Vagina (tissue), 2 donors: ENCODE results near the gene BRSK2. TPM values are rescaled to one million over a fixed set of nuclear protein-coding genes. Genes with fewer than 3 reads are reported as not detected.

ENCODE experiments used
- DNase-seq, 2 donors: peaks; one replicate each; pipeline ENCODE4 v3.0.0-alpha.2; 2017; ENCODE audit errors: extremely low spot score in 2 of 2
- H3K27ac ChIP-seq: fragments of 200-600 bp; sonication (generic); one replicate; pipeline ENCODE4 v1.5.1; 2019
- H3K27me3 ChIP-seq: fragments of 200-600 bp; sonication (generic); one replicate; pipeline ENCODE4 v1.5.1; 2019
- H3K36me3 ChIP-seq, 2 donors: fragments of 200-600 bp; sonication (generic); one replicate each; pipeline ENCODE4 v1.5.1; 2017 to 2019
- H3K4me1 ChIP-seq: fragments of 200-600 bp; sonication (generic); one replicate; pipeline ENCODE4 v1.5.1; 2019
- H3K4me3 ChIP-seq, 2 donors: fragments of 200-600 bp; sonication (generic); 1 replicate in 1 of 2; 2 replicates in 1 of 2; pipeline ENCODE4 v1.5.1; 2016 to 2019
- H3K9me3 ChIP-seq: fragments of 200-600 bp; sonication (generic); one replicate; pipeline ENCODE4 v1.5.1; 2019
- POLR2A ChIP-seq, 2 donors: fragments of 450-650 bp; IDR thresholded peaks; one replicate each; pipeline ENCODE4 v1.6.1; 2017; ENCODE audit warnings: antibody characterized with exemption in 2 of 2, mild to moderate bottlenecking in 2 of 2, moderate library complexity in 2 of 2
- POLR2AphosphoS5 ChIP-seq, 2 donors: sonication (generic); formaldehyde crosslinking; IDR thresholded peaks; one replicate each; pipeline ENCODE4 v1.9.0; 2017; ENCODE audit warnings: antibody characterized with exemption in 2 of 2, mild to moderate bottlenecking in 2 of 2, low read depth in 1 of 2; ENCODE audit not compliant: insufficient read depth in 1 of 2
- intact Hi-C: fragments of 100-400 bp; cut with DNase I; formaldehyde crosslinking; loops from one replicate; pipeline ENCODE4 v1.15.1; 2023
- total RNA-seq: library from RNA; depleted of rRNA; stranded (reverse); fragments of >200 nt; gene quantifications from one replicate; pipeline ENCODE4 v1.2.3, GENCODE V29; 2016
- TF ChIP-seq, protein P1 (sequence below), 3 experiments: fragments of 450-650 bp in 2 of 3; fragments of 200-600 bp in 1 of 3; sonication (generic) in 1 of 3; IDR thresholded peaks; one replicate each; pipeline ENCODE4 v1.5.1; 2017 to 2019; ENCODE audit warnings: antibody characterized with exemption in 3 of 3, mild to moderate bottlenecking in 2 of 3, moderate library complexity in 2 of 3

BRSK2 gene
- total RNA-seq, 1 donor from 2014 or later = 3.9 TPM

DNA sequence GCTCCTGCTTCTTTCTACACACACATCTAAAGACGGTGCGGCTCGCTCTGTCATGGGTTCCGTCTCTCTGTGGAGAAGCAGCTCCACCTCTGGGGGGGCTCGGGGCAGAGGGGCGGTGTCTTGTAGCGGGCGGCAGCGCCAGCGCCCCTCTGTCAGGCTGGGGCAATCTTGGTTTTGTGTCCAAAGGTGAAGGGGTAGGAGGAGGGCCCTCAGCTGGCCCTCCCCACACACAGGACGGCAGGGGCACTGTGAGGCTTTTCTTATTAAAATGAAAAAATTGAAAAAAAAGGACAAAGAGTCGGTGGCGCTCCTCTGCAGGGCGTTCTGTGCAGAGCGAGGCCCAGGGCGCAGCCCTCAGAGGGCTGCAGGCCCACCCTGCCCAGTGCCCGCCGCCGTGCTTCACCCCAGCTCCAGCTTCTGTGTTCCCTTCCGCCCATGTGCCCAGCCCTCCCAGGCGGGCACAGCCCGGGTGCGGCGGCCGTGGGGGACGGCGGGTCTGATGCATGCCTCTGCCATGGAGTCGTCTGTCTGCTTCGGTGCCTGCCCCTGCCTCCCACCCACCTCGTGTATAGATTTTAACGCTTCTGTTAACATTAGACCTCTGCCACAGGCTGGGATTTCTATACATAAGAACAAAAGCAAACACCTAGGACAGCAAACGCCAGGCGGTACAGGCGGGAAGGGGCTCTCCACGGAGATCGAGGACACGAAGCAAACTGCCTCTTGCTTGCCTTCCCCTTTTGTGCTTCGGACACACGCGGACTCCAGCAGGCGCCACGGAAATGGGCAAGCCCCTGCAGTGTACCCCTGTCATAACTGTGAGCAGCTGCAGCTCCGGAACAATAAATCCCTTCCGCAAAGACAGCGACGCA lies 72.3 kb downstream of the BRSK2 start:
- Histone ChIP-seq H3K27me3 (no peaks in the 10 kb centered on the region), H3K9me3 (no peaks in the 10 kb centered on the region), H3K36me3 (peaks cover 0 to 5% of the 10 kb centered on the region in 2 donors), H3K4me1 (peaks cover 37% of the 10 kb centered on the region), H3K27ac (peak overlapping the region; percentile 78), H3K4me3 (no peak overlapping the region)
- TF ChIP-seq POLR2AphosphoS5 (IDR thresholded peaks at IDR 0.05; ENCODE audit: insufficient read depth in 1 of 2, low read depth in 1 of 2) = no peak
- no peak for TF ChIP-seq POLR2A (IDR thresholded peaks at IDR 0.05)
- TF ChIP-seq, protein P1, sequence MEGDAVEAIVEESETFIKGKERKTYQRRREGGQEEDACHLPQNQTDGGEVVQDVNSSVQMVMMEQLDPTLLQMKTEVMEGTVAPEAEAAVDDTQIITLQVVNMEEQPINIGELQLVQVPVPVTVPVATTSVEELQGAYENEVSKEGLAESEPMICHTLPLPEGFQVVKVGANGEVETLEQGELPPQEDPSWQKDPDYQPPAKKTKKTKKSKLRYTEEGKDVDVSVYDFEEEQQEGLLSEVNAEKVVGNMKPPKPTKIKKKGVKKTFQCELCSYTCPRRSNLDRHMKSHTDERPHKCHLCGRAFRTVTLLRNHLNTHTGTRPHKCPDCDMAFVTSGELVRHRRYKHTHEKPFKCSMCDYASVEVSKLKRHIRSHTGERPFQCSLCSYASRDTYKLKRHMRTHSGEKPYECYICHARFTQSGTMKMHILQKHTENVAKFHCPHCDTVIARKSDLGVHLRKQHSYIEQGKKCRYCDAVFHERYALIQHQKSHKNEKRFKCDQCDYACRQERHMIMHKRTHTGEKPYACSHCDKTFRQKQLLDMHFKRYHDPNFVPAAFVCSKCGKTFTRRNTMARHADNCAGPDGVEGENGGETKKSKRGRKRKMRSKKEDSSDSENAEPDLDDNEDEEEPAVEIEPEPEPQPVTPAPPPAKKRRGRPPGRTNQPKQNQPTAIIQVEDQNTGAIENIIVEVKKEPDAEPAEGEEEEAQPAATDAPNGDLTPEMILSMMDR (IDR thresholded peaks at IDR 0.05) = no peak
- intact Hi-C loops = no loop called here
- DNase-seq = no peak

DNA sequence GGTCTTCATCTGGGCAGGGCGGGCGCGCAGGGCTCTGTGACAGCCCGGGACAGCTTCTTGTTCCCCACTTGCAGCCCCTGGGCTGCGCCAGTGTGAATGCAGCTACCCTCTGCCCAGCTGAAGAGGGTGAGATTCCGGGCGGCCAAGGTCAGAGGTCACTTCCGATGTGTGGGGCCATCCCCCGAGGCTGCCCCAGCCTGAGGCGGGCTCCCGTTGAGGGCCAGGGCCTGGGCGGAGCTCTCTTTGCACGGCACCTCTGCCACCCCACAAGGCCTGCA lies 72.9 kb downstream of the BRSK2 start:
- H3K4me1 ChIP-seq = peaks cover 36% of the 10 kb centered on the region
- H3K27me3 ChIP-seq = no peaks in the 10 kb centered on the region
- H3K27ac ChIP-seq = no peak overlapping the region
- no peak for TF ChIP-seq POLR2A (IDR thresholded peaks at IDR 0.05)
- TF ChIP-seq, protein P1 (IDR thresholded peaks at IDR 0.05) = no peak
- DNase-seq = no peak
- intact Hi-C loops = no loop called here
- peaks cover 0 to 5% of the 10 kb centered on the region in 2 donors for H3K36me3 ChIP-seq
- H3K9me3 ChIP-seq = no peaks in the 10 kb centered on the region
- no peak overlapping the region for H3K4me3 ChIP-seq

DNA sequence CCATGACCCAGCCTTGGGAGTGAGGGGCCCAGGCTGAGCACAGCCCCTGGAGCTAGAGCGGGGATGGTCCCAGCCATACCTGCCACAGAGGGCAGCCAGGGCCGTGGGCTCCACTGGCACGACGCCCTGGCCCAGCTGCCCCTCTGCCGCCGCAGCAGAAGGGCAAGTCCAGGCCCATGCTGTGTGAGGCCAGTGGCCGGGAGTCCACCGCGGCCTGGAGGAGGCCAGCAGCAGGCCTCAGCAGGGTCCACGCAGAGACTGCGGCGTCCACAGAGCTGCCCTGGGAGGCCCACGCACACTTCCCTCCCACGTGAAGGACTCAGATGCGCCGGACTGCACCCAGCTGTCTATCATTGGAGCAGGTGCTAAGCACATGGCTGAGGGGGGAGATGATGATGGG lies 73.3 kb downstream of the BRSK2 start:
- H3K4me3 ChIP-seq = no peak overlapping the region
- H3K9me3 ChIP-seq = no peaks in the 10 kb centered on the region
- no peak overlapping the region for H3K27ac ChIP-seq
- no peaks in the 10 kb centered on the region for H3K27me3 ChIP-seq
- intact Hi-C loops = no loop called here
- H3K36me3 ChIP-seq = peaks cover 0 to 5% of the 10 kb centered on the region in 2 donors
- no peak for DNase-seq
- TF ChIP-seq, protein P1 (IDR thresholded peaks at IDR 0.05) = no peak
- TF ChIP-seq POLR2A (IDR thresholded peaks at IDR 0.05) (no peak), POLR2AphosphoS5 (IDR thresholded peaks at IDR 0.05; ENCODE audit: insufficient read depth in 1 of 2, low read depth in 1 of 2) (no peak)
- peaks cover 32% of the 10 kb centered on the region for H3K4me1 ChIP-seq

DNA sequence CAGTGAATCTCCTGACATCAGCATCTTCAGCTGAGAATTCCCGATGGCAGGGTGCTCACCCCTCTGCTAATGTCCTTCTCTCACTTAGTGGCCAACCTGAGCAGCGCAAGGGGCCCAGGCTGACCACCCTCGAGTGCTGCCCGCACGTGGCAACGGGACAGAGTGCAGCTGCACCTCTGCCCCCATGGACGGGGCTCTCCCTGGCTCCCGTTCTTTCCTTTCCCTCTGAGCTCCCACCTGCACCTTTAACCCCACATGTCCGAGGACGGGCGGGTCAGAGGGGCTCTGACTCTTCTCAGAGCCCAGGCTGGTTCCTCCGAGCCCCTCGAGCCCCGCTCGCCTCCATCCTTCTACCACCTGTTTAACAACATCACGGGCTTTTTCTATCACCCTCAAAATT lies 77.0 kb downstream of the BRSK2 start:
- Histone ChIP-seq H3K9me3 (no peaks in the 10 kb centered on the region), H3K27me3 (no peaks in the 10 kb centered on the region), H3K4me3 (no peak overlapping the region), H3K27ac (no peak overlapping the region), H3K4me1 (no peaks in the 10 kb centered on the region), H3K36me3 (peaks cover 0 to 37% of the 10 kb centered on the region in 2 donors)
- TF ChIP-seq POLR2AphosphoS5 (IDR thresholded peaks at IDR 0.05; ENCODE audit: insufficient read depth in 1 of 2, low read depth in 1 of 2) (no peak), POLR2A (IDR thresholded peaks at IDR 0.05) (no peak)
- TF ChIP-seq, protein P1 (IDR thresholded peaks at IDR 0.05) = no peak
- intact Hi-C loops = no loop called here
- DNase-seq = no peak

DNA sequence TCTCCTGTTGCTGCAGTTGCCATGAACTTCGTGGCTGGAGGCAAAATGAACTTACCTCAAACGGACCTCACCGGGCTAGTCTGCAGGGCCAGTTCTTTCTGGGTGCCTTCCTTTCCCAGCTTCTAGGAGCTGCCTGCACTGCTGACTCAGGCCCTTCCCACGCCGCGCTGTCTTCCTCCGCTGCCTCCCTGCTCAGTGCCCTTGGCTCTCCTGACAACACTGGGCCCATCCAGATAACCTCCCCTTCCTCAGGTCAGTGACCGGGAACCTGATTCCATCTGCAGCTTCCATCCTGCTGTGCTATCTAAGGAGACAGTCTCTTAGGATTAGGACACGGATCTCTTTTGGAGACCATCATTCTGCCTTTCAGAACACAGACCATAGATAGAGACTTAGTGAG lies 77.5 kb downstream of the BRSK2 start:
- H3K9me3 ChIP-seq = no peaks in the 10 kb centered on the region
- peaks cover 0 to 37% of the 10 kb centered on the region in 2 donors for H3K36me3 ChIP-seq
- no peaks in the 10 kb centered on the region for H3K27me3 ChIP-seq
- TF ChIP-seq POLR2AphosphoS5 (IDR thresholded peaks at IDR 0.05; ENCODE audit: insufficient read depth in 1 of 2, low read depth in 1 of 2) (no peak), POLR2A (IDR thresholded peaks at IDR 0.05) (no peak)
- TF ChIP-seq, protein P1 (IDR thresholded peaks at IDR 0.05) = no peak
- intact Hi-C loops = no loop called here
- no peak for DNase-seq
- no peak overlapping the region for H3K4me3 ChIP-seq
- H3K27ac ChIP-seq = no peak overlapping the region
- H3K4me1 ChIP-seq = no peaks in the 10 kb centered on the region
